Measurements from ENCODE around the gene NRXN3.

NRXN3 gene

DNA sequence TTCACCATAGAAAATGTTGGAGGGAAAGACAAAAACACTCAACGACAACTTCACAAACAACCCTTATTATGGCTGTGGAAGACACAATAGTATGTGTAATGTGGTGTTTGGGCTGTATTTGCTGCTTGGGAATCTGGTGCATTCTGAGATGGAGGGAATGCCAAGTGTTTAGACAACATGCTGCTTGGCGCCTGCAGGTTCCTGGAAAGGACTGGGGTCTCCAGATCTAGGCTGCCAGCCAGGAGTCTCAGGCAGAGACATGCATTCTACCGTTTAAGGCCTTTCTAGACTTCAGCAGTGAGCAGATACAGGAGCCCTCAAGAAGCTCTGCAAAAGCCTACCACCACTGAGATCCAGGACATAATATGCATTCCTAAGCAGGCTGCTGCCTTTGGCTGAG is 418.7 kb downstream of the NRXN3 start:
- in situ Hi-C loops (cut with MboI; ENCODE audit: low pct_unique_long_range_greater_than_20kb, low sequenced_read_pairs, unreplicated experiment) = loop anchor here (25.0 kb wide), 1 partner anchor 727 kb away; no protein-coding TSS in a partner anchor

DNA sequence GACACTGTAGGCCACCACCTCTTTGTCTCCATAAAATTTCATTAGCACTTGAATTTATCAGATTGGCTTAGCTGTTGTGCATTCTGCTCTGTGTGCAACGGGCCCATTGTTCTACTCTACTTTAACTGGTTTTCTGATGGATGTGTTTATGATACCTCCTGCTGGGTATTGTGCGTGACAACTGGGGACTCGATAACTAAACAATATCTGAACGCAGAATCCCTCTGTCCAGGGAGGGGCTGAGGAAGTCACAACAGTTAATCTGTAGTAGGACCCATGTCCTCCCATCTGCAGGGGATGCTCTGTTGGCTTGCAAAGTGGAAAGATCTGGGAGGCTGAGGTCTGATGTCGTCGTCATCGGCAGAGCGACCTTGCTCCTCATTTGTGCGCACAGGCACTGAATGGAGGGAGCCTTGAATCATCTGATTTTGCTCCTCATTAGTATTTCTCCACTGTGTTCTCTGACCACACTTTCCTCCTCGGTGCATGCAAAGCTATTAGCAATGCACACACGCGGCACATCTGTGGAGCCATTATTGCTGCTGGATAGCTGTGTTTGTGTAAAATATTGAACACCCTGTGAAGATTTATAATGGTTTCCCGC is 422.5 kb downstream of the NRXN3 start:
- DNase-seq (ENCODE audit: low spot score) = no peak
- TF ChIP-seq, protein P1, sequence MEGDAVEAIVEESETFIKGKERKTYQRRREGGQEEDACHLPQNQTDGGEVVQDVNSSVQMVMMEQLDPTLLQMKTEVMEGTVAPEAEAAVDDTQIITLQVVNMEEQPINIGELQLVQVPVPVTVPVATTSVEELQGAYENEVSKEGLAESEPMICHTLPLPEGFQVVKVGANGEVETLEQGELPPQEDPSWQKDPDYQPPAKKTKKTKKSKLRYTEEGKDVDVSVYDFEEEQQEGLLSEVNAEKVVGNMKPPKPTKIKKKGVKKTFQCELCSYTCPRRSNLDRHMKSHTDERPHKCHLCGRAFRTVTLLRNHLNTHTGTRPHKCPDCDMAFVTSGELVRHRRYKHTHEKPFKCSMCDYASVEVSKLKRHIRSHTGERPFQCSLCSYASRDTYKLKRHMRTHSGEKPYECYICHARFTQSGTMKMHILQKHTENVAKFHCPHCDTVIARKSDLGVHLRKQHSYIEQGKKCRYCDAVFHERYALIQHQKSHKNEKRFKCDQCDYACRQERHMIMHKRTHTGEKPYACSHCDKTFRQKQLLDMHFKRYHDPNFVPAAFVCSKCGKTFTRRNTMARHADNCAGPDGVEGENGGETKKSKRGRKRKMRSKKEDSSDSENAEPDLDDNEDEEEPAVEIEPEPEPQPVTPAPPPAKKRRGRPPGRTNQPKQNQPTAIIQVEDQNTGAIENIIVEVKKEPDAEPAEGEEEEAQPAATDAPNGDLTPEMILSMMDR (IDR thresholded peaks at IDR 0.05; ENCODE audit: extremely low read depth, insufficient read depth, missing control alignments) = no peak
- in situ Hi-C loops (cut with MboI; ENCODE audit: low pct_unique_long_range_greater_than_20kb, low sequenced_read_pairs, unreplicated experiment) = loop anchor here (25.0 kb wide), 1 partner anchor 730 kb away; no protein-coding TSS in a partner anchor

More for the DNA sequence above, 418.7 kb downstream of the NRXN3 start:
- DNase-seq (ENCODE audit: low spot score) = no peak
- TF ChIP-seq, protein P1 (IDR thresholded peaks at IDR 0.05; ENCODE audit: extremely low read depth, insufficient read depth, missing control alignments) = no peak

DNA sequence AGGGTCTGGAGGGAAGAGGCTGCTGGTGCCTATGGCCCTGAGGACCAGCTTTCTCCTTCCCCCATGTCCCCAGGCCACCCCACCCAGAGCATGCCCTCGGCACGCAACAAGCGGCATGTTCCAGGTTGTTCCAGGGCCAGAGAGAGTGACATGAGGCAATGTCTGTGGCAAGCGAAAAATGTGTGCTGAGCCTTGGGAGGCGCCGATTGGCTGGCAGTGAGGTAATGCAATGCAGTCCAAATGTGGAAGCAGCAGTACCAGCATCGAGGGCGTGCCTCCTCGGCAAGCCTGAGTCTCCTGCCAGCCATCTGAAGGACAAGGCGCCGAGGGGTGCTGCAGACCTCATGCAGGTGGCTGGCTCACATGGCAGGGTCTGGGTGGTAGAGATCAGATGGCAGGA is 423.8 kb downstream of the NRXN3 start:
- in situ Hi-C loops (cut with MboI; ENCODE audit: low pct_unique_long_range_greater_than_20kb, low sequenced_read_pairs, unreplicated experiment) = loop anchor here (25.0 kb wide), 1 partner anchor 732 kb away; no protein-coding TSS in a partner anchor
- TF ChIP-seq, protein P1 (IDR thresholded peaks at IDR 0.05; ENCODE audit: extremely low read depth, insufficient read depth, missing control alignments) = no peak
- DNase-seq (ENCODE audit: low spot score) = no peak

DNA sequence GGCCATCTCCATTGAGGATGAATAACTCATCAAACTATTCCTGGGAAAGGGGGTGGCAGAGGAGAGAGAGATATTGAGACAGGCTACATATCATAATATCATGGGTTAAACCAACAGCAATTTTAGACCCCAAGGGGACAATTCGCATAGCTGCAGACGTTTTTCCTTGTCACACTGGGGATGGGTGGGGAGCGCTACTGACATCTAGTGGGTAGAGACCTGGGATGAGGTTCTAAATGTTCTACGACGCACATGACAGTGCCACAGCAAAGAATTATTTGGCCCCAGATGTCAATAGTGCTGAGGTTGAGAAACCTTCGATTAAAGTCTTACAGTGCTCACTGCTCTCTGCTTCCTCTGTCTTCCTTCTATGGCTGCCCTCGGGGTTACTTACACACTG is 425.6 kb downstream of the NRXN3 start:
- TF ChIP-seq, protein P1 (IDR thresholded peaks at IDR 0.05; ENCODE audit: extremely low read depth, insufficient read depth, missing control alignments) = peak; percentile 18
- in situ Hi-C loops (cut with MboI; ENCODE audit: low pct_unique_long_range_greater_than_20kb, low sequenced_read_pairs, unreplicated experiment) = loop anchor here (25.0 kb wide), 1 partner anchor 733 kb away; no protein-coding TSS in a partner anchor
- DNase-seq (ENCODE audit: low spot score) = no peak

DNA sequence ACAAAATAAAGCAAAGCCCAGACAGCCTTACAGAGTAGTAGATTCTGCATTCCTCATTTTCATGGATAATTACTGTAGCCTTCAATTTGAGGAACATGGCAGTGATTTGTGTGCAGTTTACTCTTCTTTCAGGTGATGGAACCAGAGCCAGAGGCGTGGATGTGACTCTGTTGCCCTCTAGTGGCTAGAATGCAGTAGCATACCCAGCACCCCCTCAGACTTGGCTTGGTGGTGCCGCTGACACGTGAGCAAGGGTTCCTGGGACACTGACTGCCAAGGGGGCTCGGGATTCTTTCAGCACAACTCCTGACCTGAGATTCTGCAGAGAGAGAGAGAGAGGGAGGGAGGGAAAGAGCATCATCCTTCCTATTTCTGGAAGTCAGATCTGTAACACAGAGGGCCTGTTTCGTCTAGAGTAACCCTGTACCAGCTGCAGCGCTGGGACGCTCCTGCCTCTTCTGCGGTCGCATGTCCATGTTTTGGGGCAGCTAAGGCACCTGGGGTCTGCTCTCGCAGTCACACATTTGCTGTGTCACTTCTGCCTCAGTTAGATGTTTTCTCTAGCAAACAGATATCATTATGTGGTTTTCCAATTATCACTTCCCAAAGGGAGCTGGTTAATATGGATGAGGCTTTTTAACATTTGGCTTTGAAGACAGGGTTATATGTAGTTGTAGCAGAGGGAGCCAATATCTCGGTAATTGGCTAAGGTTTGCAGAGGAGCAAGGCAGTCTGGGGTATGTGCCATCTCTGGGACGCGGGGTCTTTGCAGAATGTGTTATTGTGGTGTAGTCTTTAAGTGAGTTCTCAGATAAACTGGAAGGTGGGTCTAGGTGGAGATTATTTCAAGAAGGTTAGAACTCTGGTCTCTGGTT is 428.1 kb downstream of the NRXN3 start:
- TF ChIP-seq, protein P1 (IDR thresholded peaks at IDR 0.05; ENCODE audit: extremely low read depth, insufficient read depth, missing control alignments) = peak; percentile 94
- DNase-seq (ENCODE audit: low spot score) = peak; percentile 67
- in situ Hi-C loops (cut with MboI; ENCODE audit: low pct_unique_long_range_greater_than_20kb, low sequenced_read_pairs, unreplicated experiment) = loop anchor here (25.0 kb wide), 1 partner anchor 736 kb away; no protein-coding TSS in a partner anchor

DNA sequence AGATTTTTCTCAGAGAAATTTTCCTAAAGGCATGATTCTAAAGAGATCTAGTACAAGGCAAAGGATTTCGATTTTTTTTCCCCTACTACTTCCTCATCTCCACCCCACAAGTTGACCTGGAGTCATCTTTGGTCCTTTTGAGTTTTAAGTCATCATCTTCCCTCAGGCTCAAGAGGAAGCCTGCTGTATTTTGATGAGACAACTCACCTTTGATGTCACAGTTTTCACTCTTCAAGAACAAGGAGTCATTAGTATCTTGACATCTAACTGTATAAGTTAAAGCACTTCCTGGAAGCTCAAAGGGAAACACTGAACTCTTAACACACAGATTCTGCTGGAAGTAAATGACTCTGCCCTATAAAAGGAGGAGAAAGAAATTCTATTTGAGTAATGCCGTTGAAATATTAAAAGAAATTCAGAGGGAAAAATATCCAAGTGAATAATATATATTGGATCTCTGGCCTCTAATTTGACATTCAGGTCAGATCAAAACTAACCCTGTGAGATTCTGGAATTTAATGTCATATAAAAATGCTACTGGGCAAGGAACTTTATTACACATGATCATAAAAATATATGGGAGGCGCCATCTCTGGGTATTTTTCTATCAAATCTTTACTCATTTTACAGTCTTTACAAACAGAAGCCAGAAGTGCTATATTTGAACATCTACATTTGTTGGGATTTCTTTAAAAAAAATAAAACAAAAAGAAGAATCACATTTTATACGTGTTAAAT is 435.0 kb downstream of the NRXN3 start:
- in situ Hi-C loops (cut with MboI; ENCODE audit: low pct_unique_long_range_greater_than_20kb, low sequenced_read_pairs, unreplicated experiment) = no loop called here
- no peak for DNase-seq (ENCODE audit: low spot score)
- TF ChIP-seq, protein P1 (IDR thresholded peaks at IDR 0.05; ENCODE audit: extremely low read depth, insufficient read depth, missing control alignments) = no peak
